Natural killer cell (primary cell): ENCODE measurements around the gene SYT2. TPM values are rescaled to one million over a fixed set of nuclear protein-coding genes. Genes with fewer than 3 reads are reported as not detected.
"Not testable (repeated sequence)": the region's sequence is repeated elsewhere in the genome, so short reads cannot be mapped to it uniquely, and the experiment has no call there.

ENCODE experiments used
- ATAC-seq, 3 donors: fragments of 150-1000 bp in 2 of 3; fragments of 200-7000 bp in 1 of 3; cut with Tn5 transposase; 1 replicate in 1 of 3; 2 replicates in 2 of 3; pipeline ENCODE4 v1.10.0; 2021; ENCODE audit warnings: mild to moderate bottlenecking in 2 of 3, moderate library complexity in 2 of 3
- DNase-seq, 2 donors: peaks; one replicate each; pipeline versions ENCODE4 v3.0.0 to v3.0.0-alpha.2; 2013 to 2021; ENCODE audit warnings: mixed read lengths in 1 of 2
- H3K27ac ChIP-seq: one replicate; pipeline ENCODE4 v1.5.1; 2013; ENCODE audit warnings: mild to moderate bottlenecking, low read length
- H3K27me3 ChIP-seq: one replicate; pipeline ENCODE4 v1.6.1; 2013; ENCODE audit warnings: low read length; ENCODE audit not compliant: control insufficient read depth, insufficient read depth
- H3K36me3 ChIP-seq: one replicate; pipeline ENCODE4 v1.6.1; 2013; ENCODE audit warnings: low read length; ENCODE audit not compliant: control insufficient read depth, insufficient read depth
- H3K4me1 ChIP-seq: one replicate; pipeline ENCODE4 v1.6.1; 2013; ENCODE audit warnings: low read length; ENCODE audit not compliant: control insufficient read depth, insufficient read depth
- H3K4me3 ChIP-seq: one replicate; pipeline ENCODE4 v1.5.1; 2013; ENCODE audit warnings: low read length
- H3K9me3 ChIP-seq: one replicate; pipeline ENCODE4 v1.6.1; 2013; ENCODE audit warnings: low read length; ENCODE audit not compliant: control insufficient read depth, insufficient read depth
- H3K27ac Mint-ChIP-seq, 2 donors: one replicate each; pipeline ENCODE4 v1.8.0; 2022; ENCODE audit warnings: mild to moderate bottlenecking in 2 of 2, mixed read lengths in 2 of 2, moderate library complexity in 1 of 2
- H3K27me3 Mint-ChIP-seq, 2 donors: one replicate each; pipeline ENCODE4 v1.8.0; 2022; ENCODE audit warnings: low read depth in 2 of 2, mixed read lengths in 2 of 2
- H3K36me3 Mint-ChIP-seq: one replicate; pipeline ENCODE4 v1.8.0; 2022; ENCODE audit warnings: mixed read lengths
- H3K4me1 Mint-ChIP-seq, 2 donors: one replicate each; pipeline ENCODE4 v1.8.0; 2022; ENCODE audit warnings: mixed read lengths in 2 of 2
- H3K4me3 Mint-ChIP-seq: one replicate; pipeline ENCODE4 v1.8.0; 2022; ENCODE audit warnings: mild to moderate bottlenecking, moderate library complexity, mixed read lengths
- H3K9me3 Mint-ChIP-seq, 2 donors: one replicate each; pipeline ENCODE4 v1.8.0; 2022; ENCODE audit warnings: mixed read lengths in 2 of 2
- CTCF ChIP-seq: fragments of 200-600 bp; IDR thresholded peaks from one replicate; pipeline ENCODE4 v1.8.0; 2022; ENCODE audit warnings: antibody characterized with exemption
- WGBS: methylation state at CpG from one replicate; pipeline ENCODE4 v1.1.7; 2013; ENCODE audit warnings: missing lambda C conversion rate; ENCODE audit not compliant: insufficient coverage; 5-methylcytosine and 5-hydroxymethylcytosine counted together
- intact Hi-C: fragments of 100-400 bp; cut with micrococcal nuclease; formaldehyde crosslinking; loops from one replicate; pipeline ENCODE4 v1.14.2; 2022
- total RNA-seq, 4 donors: library from RNA; stranded (reverse); fragments of 120-200 nt in 1 of 4; gene quantifications; one replicate each; pipeline versions ENCODE4 v1.2.3 to v1.2.4, GENCODE V29; 2013 to 2022

SYT2 gene
- total RNA-seq, 3 donors from 2014 or later (not counting 1 experiment from before 2014, with no cell fraction given), result not detected

GRCh38 chr1:202586018-202586821, 124.0 kb downstream of the SYT2 start:
- peaks cover 7 to 17% of the 10 kb centered on the region in 2 donors for H3K4me1 Mint-ChIP-seq
- H3K27me3 Mint-ChIP-seq, result no peaks in the 10 kb centered on the region
- 55% methylated on average over 4 of the region's 4 CpGs for WGBS
- H3K9me3 ChIP-seq, result no peaks in the 10 kb centered on the region
- no peaks in the 10 kb centered on the region for H3K4me1 ChIP-seq
- DNase-seq (no peak), ATAC-seq (no peak)
- no peak overlapping the region for H3K27ac ChIP-seq
- no peak overlapping the region for H3K4me3 ChIP-seq
- H3K4me3 Mint-ChIP-seq, result no peak overlapping the region
- H3K27me3 ChIP-seq, result no peaks in the 10 kb centered on the region
- H3K27ac Mint-ChIP-seq, result no peak overlapping the region
- peaks cover 2% of the 10 kb centered on the region for H3K36me3 Mint-ChIP-seq
- peaks cover 2% of the 10 kb centered on the region for H3K36me3 ChIP-seq
- intact Hi-C loops, result no loop called here
- H3K9me3 Mint-ChIP-seq, result no peaks in the 10 kb centered on the region
- TF ChIP-seq CTCF, result no peak

- no peak overlapping the region for H3K27ac ChIP-seq
- no peaks in the 10 kb centered on the region for H3K27me3 Mint-ChIP-seq
- no peak for DNase-seq
- H3K36me3 Mint-ChIP-seq, result peaks cover 8% of the 10 kb centered on the region
- intact Hi-C loops, result no loop called here
- no peaks in the 10 kb centered on the region for H3K9me3 Mint-ChIP-seq
- H3K9me3 ChIP-seq, result no peaks in the 10 kb centered on the region
- no peak for TF ChIP-seq CTCF
- peaks cover 7 to 17% of the 10 kb centered on the region in 2 donors for H3K4me1 Mint-ChIP-seq
- H3K4me3 ChIP-seq, result no peak overlapping the region
- no peak for ATAC-seq
- no peaks in the 10 kb centered on the region for H3K27me3 ChIP-seq
- H3K36me3 ChIP-seq, result peaks cover 6% of the 10 kb centered on the region
- no peak overlapping the region for H3K27ac Mint-ChIP-seq
- no peak overlapping the region for H3K4me3 Mint-ChIP-seq
- H3K4me1 ChIP-seq, result no peaks in the 10 kb centered on the region
Observed at GRCh38 chr1:202585590-202585933, 124.7 kb downstream of the SYT2 start.

- Histone ChIP-seq H3K9me3 (no peaks in the 10 kb centered on the region), H3K36me3 (peaks cover 6% of the 10 kb centered on the region), H3K4me3 (no peak overlapping the region), H3K27me3 (no peaks in the 10 kb centered on the region), H3K4me1 (no peaks in the 10 kb centered on the region), H3K27ac (no peak overlapping the region)
- intact Hi-C loops, result no loop called here
- no peaks in the 10 kb centered on the region for H3K9me3 Mint-ChIP-seq
- no peak overlapping the region for H3K27ac Mint-ChIP-seq
- no peak overlapping the region for H3K4me3 Mint-ChIP-seq
- 94% methylated on average over 7 of the region's 8 CpGs for WGBS
- no peak for TF ChIP-seq CTCF
- no peaks in the 10 kb centered on the region for H3K27me3 Mint-ChIP-seq
- peaks cover 11% of the 10 kb centered on the region for H3K36me3 Mint-ChIP-seq
- DNase-seq (no peak), ATAC-seq (no peak)
- peaks cover 7 to 17% of the 10 kb centered on the region in 2 donors for H3K4me1 Mint-ChIP-seq
Observed at GRCh38 chr1:202584707-202585589, 125.3 kb downstream of the SYT2 start.

GRCh38 chr1:202582350-202582749, 127.9 kb downstream of the SYT2 start:
- H3K27ac Mint-ChIP-seq, H3K27ac ChIP-seq, H3K27me3 Mint-ChIP-seq, H3K4me1 ChIP-seq, ATAC-seq, H3K4me3 ChIP-seq, H3K4me3 Mint-ChIP-seq, H3K36me3 ChIP-seq, H3K9me3 ChIP-seq, H3K9me3 Mint-ChIP-seq, H3K4me1 Mint-ChIP-seq, intact Hi-C loops, DNase-seq, H3K27me3 ChIP-seq: not testable (repeated sequence)
- WGBS, result 98% methylated on average over 4 of the region's 5 CpGs
- H3K36me3 Mint-ChIP-seq, result peaks cover 11% of the 10 kb centered on the region
